AG09319 (cell line): ENCODE measurements around the gene KRT2.

Source experiments
- DNase-seq: peaks from one replicate; pipeline ENCODE4 v3.0.0-alpha.2; 2010; ENCODE audit warnings: low read depth; ENCODE audit errors: extremely low read depth
- TF ChIP-seq, protein P1 (sequence below): IDR thresholded peaks from 2 replicates; pipeline ENCODE4 v1.5.1; 2011; ENCODE audit warnings: low read depth, mild to moderate bottlenecking, inconsistent platforms, low read length, moderate library complexity

KRT2 gene

DNA sequence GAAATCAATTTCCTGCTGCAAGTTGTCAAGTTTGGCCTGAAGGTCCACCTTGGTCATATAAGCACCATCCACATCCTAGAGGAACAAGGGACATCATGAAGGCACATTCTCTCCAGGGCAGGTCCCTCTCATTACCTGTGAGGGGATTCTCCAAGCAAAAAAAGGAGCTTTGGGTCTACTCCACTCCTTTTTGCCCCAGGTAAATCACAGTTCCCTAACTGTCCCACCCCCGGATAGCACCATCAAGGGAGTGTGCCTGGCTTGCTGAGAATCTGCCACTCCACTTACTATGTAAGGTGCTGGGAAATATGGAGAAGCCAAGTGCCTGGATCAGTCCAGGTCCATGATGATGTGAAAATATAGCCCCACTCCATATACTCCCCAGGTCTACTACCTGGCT is 25.7 kb upstream of the KRT2 start:
- TF ChIP-seq, protein P1, sequence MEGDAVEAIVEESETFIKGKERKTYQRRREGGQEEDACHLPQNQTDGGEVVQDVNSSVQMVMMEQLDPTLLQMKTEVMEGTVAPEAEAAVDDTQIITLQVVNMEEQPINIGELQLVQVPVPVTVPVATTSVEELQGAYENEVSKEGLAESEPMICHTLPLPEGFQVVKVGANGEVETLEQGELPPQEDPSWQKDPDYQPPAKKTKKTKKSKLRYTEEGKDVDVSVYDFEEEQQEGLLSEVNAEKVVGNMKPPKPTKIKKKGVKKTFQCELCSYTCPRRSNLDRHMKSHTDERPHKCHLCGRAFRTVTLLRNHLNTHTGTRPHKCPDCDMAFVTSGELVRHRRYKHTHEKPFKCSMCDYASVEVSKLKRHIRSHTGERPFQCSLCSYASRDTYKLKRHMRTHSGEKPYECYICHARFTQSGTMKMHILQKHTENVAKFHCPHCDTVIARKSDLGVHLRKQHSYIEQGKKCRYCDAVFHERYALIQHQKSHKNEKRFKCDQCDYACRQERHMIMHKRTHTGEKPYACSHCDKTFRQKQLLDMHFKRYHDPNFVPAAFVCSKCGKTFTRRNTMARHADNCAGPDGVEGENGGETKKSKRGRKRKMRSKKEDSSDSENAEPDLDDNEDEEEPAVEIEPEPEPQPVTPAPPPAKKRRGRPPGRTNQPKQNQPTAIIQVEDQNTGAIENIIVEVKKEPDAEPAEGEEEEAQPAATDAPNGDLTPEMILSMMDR: no peak

DNA sequence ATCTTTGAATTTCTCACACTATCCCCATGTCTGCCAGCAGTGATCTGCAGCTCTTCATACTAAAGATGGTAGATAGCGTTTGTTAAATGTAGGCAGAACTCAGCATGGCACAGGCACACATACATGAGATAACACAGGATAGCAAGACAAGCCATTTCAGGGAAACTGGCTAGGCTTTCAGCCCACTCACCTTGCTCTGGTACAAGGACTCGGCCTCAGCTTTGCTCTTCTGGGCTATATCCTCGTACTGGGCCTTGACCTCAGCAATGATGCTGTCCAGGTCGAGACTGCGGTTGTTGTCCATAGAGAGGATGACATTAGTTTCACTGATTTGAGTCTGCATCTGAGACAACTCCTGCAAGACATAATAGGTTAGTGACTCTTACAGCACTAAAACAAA is 25.1 kb upstream of the KRT2 start:
- DNase-seq: no peak
- TF ChIP-seq, protein P1: no peak

More for the DNA sequence above, 25.7 kb upstream of the KRT2 start:
- DNase-seq: no peak

DNA sequence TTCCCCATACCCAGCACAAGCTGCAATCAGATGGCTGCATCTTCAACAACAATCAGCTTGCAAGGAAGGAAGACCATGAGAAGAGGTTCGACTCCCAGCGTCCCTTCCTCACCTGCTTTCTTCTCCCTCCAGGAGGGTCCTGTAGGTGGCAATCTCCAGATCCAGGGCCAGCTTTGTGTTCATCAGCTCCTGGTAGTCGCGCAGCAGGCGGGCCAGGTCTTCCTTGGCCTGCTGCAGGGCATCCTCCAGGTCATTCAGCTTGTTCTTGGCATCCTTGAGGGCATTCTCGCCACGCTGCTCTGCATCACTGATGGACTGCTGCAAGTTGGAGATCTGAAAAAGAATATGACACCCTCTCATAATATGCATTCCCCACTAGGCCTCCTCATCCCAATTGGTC is 24.2 kb upstream of the KRT2 start:
- no peak for DNase-seq
- TF ChIP-seq, protein P1: no peak

DNA sequence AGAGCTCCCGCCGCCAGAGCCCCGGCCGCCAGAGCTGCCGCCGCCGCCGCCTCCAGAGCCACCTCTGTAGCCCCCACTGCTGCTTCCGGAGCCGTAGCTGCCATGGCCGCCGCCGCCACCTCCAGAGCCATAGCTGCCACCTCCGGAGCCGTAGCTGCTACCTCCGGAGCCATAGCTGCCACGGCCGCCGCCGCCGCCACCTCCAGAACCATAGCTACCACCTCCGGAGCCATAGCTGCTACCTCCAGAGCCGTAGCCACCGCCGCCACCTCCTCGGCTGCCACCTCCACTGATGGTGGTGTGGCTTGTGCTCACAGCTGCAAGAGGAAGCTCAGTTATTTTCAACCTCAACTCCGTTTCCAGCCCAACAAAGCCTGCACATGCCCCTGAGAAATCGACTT is 23.3 kb upstream of the KRT2 start:
- no peak for DNase-seq
- TF ChIP-seq, protein P1: no peak

GRCh38 chr12:52674433-52674775 is 22.4 kb upstream of the KRT2 start:
- TF ChIP-seq, protein P1: no peak
- DNase-seq: no peak

- TF ChIP-seq, protein P1: no peak
- no peak for DNase-seq
Observed at GRCh38 chr12:52673713-52674432, 21.9 kb upstream of the KRT2 start.

GRCh38 chr12:52673217-52673616 is 21.2 kb upstream of the KRT2 start:
- TF ChIP-seq, protein P1: no peak
- no peak for DNase-seq
